T-helper 2 cell treated with Interferon-gamma antibody and Interleukin-4, amounts not matched to agents 100 ng/mL and 5 ng/mL, for 36 hours (primary cell): Measurements from ENCODE around the gene GPR152. TPM values are rescaled to one million over a fixed set of nuclear protein-coding genes. Genes with fewer than 3 reads are reported as not detected.

Experiments used
- intact Hi-C: fragments of 100-400 bp; cut with micrococcal nuclease; formaldehyde crosslinking; loops from one replicate; pipeline ENCODE4 v1.15.1; 2023
- total RNA-seq: library from RNA; stranded (reverse); gene quantifications from 2 replicates; pipeline ENCODE4 v1.2.3, GENCODE V29; 2022

GPR152 gene
- total RNA-seq, 1 donor from 2014 or later: not detected

- intact Hi-C loops: loop anchor here (1.0 to 5.0 kb wide), 5 partner anchors 9 to 114 kb away; partner anchors contain the start of genes ANKRD13D and RPS6KB2
Observed at GRCh38 chr11:67401495-67402191, 50.9 kb downstream of the GPR152 start, which contains the start of gene PPP1CA. Gene PPP1CA (minus strand): TSS chr11:67401858. CDS start chr11:67401782, 76 bp downstream.

Other genes starting within 250 kb of the GPR152 start
- 315 and 316 TPM in 2 replicates for gene GRK2, start 186.3 kb downstream of the GPR152 start, total RNA-seq
- gene ANKRD13D, start 163.4 kb downstream of the GPR152 start, total RNA-seq: 188 and 192 TPM in 2 replicates
- gene SSH3, start 149.2 kb downstream of the GPR152 start, total RNA-seq: 9.7 and 14.2 TPM in 2 replicates
- gene POLD4, start 99.2 kb downstream of the GPR152 start, total RNA-seq: 48.0 and 52.8 TPM in 2 replicates
- gene CLCF1, start 79.1 kb downstream of the GPR152 start, total RNA-seq: 0.39 and 0.48 TPM in 2 replicates
- 44.8 and 51.7 TPM in 2 replicates for gene RAD9A, start 60.7 kb downstream of the GPR152 start, total RNA-seq
- 346 and 351 TPM in 2 replicates for gene PPP1CA, start 50.9 kb downstream of the GPR152 start, total RNA-seq
- gene TBC1D10C, start 48.6 kb downstream of the GPR152 start, total RNA-seq: 280 and 291 TPM in 2 replicates
- gene CARNS1, start 37.1 kb downstream of the GPR152 start, total RNA-seq: 0.14 and 0.86 TPM in 2 replicates
- gene RPS6KB2, start 24.2 kb downstream of the GPR152 start, total RNA-seq: 59.8 and 64.4 TPM in 2 replicates
- gene PTPRCAP, start 15.0 kb downstream of the GPR152 start, total RNA-seq: 308 and 324 TPM in 2 replicates
- 241 and 247 TPM in 2 replicates for gene CORO1B, start 9.3 kb downstream of the GPR152 start, total RNA-seq
- gene CABP4, start 2.6 kb upstream of the GPR152 start, total RNA-seq: 3.7 and 4.0 TPM in 2 replicates
- 34.3 and 40.4 TPM in 2 replicates for gene TMEM134, start 16.5 kb upstream of the GPR152 start, total RNA-seq
- 150 and 157 TPM in 2 replicates for gene AIP, start 30.3 kb upstream of the GPR152 start, total RNA-seq
- 80.2 and 91.6 TPM in 2 replicates for gene PITPNM1, start 52.6 kb upstream of the GPR152 start, total RNA-seq
- 159 and 166 TPM in 2 replicates for gene CDK2AP2, start 55.4 kb upstream of the GPR152 start, total RNA-seq
- not detected in 2 replicates for gene CABP2, start 70.7 kb upstream of the GPR152 start, total RNA-seq
- gene GSTP1, start 131.1 kb upstream of the GPR152 start, total RNA-seq: 278 and 289 TPM in 2 replicates
- 219 TPM in 2 replicates for gene NDUFV1, start 154.2 kb upstream of the GPR152 start, total RNA-seq
- 9.8 and 11.5 TPM in 2 replicates for gene NUDT8, start 177.2 kb upstream of the GPR152 start, total RNA-seq
- gene TBX10, start 187.0 kb upstream of the GPR152 start, total RNA-seq: not detected in 2 replicates
- 0.68 and 0.80 TPM in 2 replicates for gene ACY3, start 198.0 kb upstream of the GPR152 start, total RNA-seq
- gene ALDH3B2, start 221.9 kb upstream of the GPR152 start, total RNA-seq: not detected in 2 replicates